B cell (primary cell): Measurements from ENCODE around the gene OVCA2.

ENCODE experiments used
- EZH2 ChIP-seq: IDR thresholded peaks from 2 replicates; pipeline ENCODE4 v1.6.1; 2012; ENCODE audit warnings: borderline replicate concordance, low read depth, mild to moderate bottlenecking, moderate library complexity, low read length; ENCODE audit not compliant: insufficient read depth, poor library complexity, severe bottlenecking
- TF ChIP-seq, protein P1 (sequence below): fragments of 200-600 bp; IDR thresholded peaks from one replicate; pipeline ENCODE4 v1.8.0; 2022; ENCODE audit warnings: antibody characterized with exemption, mild to moderate bottlenecking

DNA sequence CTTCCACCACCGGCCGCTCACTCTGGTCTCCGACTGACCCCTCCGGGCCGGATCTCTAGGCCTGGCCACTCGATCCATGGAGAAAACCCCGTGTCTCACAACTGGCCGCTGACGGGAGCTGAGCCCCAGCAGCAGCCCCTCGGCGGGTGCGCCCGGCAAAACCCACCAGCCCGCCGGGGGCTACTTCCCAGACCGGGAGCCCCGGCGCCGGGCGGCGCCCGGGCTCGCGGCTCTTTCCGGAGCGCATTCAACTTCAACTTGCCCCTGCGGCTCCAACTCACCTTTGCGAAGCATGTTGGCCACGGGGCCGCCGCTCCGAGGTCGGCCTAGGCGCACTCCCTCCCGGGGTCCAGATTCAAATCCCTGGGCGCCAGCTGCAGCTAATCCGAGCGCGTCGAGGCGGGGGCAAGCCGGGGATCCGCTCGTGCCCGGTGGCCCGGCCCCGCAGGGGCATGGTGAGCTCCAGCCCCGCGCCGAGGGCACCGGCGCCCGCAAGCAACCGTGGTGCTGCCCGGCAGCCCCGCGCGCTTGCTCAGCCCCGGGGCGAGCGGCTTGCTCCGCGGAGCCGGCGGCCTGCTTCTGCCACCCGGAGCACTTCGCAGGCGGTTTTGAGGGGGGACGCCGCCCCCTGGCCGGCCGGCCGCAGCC, 17.1 kb upstream of the OVCA2 start:
- TF ChIP-seq, protein P1, sequence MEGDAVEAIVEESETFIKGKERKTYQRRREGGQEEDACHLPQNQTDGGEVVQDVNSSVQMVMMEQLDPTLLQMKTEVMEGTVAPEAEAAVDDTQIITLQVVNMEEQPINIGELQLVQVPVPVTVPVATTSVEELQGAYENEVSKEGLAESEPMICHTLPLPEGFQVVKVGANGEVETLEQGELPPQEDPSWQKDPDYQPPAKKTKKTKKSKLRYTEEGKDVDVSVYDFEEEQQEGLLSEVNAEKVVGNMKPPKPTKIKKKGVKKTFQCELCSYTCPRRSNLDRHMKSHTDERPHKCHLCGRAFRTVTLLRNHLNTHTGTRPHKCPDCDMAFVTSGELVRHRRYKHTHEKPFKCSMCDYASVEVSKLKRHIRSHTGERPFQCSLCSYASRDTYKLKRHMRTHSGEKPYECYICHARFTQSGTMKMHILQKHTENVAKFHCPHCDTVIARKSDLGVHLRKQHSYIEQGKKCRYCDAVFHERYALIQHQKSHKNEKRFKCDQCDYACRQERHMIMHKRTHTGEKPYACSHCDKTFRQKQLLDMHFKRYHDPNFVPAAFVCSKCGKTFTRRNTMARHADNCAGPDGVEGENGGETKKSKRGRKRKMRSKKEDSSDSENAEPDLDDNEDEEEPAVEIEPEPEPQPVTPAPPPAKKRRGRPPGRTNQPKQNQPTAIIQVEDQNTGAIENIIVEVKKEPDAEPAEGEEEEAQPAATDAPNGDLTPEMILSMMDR = no peak
- TF ChIP-seq EZH2 = no peak
